ENCODE measurements around the gene EDC3.
A peak's percentile ranks its signal among the peaks of the same experiment; 100 is the strongest.

EDC3 gene

GRCh38 chr15:74625693-74626092 is 70.1 kb downstream of the EDC3 start:
- no peak for DNase-seq (ENCODE audit: low read depth)

DNA sequence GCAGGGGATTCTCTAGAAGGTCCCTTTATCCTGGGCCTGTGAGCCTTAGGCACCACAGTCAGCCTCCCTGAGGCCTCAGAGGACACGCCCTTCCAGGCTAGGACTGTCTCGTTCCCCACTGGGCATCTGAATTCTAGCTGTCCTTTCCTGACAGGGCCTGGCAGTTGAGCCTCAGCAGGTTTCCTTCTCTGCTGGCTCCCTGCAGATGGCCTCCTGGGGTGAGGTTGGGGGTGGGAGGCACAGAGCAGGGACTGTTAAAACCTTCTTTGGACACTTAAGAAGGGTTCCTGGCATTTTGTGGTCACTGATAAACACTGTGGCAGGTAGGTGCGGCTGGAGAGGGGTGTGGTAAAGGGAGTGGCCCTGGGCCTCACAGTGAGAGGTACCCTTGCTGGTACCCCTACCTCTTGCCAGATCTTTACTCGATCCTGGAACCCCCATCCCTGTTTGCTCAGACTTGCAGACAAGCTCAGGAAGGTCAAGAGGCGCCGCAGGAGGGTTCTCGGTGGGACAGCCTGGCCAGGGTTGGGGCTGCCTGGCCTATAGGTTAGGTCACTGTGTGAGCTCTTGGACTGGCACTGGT is 71.7 kb downstream of the EDC3 start:
- no peak for DNase-seq (ENCODE audit: low read depth)

DNA sequence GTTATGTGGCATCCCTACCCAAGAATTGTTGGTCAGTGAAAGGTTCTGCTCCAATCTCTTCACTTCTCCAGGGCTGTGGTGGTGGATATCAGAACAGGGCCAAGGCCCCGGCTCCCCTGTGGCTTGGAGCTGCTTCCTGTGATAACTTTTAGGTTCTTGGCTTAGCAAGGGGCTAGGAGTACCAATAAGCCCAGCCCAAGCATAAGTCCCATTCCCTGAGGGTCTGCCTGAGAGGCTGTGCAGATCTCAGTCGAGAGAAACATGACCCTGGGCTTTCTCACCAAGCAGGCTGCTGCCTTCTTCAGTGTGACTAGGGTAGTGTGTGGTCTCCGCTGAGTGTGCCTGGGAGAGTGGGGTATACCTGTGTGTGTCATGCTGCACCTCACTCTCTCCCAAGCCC is 73.1 kb downstream of the EDC3 start:
- no peak for DNase-seq (ENCODE audit: low read depth)

DNA sequence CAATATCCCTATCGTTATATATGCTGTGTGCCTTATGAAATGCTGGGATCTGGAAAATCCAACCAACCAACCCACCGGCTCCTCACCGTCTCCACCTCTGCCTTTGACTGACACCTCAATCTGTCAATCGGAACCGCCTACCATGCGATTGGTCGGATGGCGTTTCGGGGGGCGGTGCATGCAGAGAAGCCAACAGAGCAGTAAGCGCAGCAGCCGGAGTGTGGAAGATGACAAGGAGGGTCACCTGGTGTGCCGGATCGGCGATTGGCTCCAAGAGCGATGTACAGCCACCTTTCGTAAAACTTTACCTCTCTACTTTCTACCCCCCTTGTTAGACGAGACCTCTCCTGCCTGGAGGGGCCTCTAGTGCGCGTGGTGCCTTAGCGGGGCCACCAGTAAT is 73.9 kb downstream of the EDC3 start:
- no peak for DNase-seq (ENCODE audit: low read depth)

DNA sequence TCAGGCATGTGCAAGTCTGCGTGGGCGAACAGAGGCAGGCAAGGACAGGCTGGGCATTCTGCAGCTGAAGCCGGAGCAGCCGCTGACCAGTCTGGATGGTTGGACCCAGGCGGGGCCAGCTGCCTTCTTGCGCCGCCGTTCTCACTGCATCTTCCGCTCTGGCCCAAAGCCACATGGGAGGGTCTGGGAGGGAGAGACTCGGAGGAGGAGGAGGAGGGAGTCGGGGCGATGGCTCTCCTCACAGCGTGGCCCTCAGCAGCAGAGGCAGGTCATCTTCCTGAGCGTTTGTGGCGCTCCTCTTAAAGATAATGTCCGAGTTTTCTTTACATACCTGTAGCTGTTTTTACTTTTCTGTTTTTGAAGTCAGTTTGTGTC is 74.3 kb downstream of the EDC3 start:
- DNase-seq (ENCODE audit: low read depth): no peak

DNA sequence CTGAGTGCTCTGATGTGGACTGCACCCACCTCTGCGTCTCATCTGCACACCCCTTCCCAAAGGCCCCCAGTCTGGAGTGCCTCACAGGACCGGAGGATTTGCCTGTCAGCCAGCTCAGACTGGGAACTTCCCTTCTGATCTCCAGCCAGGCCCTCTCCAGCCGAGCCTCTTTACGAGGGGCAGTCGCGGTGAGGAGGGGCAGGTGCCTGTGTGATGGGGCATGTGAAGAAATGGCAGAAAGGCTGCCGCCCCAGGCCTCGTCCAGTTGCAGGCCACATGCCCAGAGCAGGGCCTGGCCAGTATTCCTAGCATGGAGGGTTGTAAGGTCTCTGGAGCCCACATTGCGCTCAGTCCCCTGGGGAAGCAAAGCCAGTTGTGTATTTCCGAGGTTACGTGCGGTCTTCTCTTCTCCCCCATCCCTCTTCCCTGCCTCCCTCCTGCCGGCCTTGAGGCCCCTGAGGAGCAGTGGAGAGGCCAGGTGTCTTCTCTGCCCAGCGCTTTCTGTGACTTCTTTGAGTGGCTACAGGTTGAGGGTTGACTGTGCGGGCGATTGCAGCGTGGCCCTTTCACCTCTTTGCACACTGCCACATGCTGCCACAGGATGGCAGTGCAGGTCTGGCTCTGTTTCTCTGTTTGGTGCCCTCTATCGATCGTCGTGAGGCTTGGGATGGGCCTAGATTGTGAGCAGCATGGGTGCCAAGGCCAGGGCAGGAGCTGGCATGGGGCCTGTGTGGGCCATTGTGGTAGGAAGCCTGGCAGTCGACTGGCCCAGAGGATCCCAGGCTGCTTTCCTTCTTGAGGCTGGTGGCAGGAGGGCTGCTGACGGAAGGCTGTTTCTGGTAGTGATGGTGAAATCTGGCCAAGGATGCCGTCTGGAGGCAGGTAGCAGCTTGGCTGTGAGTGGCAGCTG is 74.9 kb downstream of the EDC3 start:
- DNase-seq (ENCODE audit: low read depth): peak; percentile 45

GRCh38 chr15:74619916-74620635 is 75.7 kb downstream of the EDC3 start:
- DNase-seq (ENCODE audit: low read depth): no peak

DNA sequence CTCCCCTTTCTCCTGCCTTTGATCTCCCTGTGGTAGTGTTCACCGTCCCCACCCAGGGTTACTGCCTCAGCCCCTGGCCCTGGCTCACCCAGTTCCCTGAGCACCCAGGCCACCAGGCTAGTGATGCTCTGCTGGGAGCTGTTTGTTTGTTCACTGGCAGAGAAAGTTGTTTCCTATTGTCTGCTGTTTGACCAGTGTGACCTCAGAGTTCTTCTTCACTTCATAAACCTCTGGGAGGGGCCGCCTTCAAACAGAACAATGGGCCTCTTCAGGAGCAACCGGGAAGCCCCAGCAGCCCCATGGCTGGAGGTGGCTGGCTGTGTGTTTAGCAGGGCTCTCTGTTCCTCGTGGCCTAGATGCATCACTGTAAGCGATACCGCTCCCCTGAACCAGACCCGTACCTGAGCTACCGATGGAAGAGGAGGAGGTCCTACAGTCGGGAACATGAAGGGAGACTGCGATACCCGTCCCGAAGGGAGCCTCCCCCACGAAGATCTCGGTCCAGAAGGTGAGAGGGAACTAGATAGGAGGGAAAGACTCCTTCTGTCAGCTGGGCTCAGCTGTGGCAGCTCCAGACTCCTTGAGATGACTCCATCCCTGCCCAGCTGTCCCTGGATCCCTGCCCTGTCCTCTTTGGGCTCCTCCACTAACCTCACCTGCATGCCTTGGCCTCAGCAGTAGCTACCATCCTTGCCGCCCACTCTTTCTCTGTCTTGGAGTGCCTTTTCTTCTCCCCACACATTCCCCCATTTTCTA is 76.8 kb downstream of the EDC3 start:
- no peak for DNase-seq (ENCODE audit: low read depth)

DNA sequence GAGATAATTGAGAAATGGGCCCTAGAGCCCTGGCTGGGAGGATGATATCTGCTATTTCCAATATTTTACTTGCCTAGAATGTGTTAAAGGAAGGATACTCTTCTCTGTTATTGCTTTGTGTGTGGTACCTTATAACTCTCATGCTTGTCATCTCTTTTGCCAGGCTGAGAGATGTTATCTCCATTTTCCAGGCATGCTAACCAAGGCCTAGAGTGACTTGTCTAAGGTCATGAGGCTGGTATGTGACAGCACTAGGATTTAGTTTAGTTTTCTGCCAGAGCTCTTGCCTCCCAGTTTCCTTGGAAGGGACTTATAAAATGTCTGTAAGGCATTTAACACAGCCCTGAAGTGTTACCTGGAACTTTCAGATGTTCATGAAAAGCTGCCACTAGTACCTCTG is 78.8 kb downstream of the EDC3 start:
- DNase-seq (ENCODE audit: low read depth): no peak

DNA sequence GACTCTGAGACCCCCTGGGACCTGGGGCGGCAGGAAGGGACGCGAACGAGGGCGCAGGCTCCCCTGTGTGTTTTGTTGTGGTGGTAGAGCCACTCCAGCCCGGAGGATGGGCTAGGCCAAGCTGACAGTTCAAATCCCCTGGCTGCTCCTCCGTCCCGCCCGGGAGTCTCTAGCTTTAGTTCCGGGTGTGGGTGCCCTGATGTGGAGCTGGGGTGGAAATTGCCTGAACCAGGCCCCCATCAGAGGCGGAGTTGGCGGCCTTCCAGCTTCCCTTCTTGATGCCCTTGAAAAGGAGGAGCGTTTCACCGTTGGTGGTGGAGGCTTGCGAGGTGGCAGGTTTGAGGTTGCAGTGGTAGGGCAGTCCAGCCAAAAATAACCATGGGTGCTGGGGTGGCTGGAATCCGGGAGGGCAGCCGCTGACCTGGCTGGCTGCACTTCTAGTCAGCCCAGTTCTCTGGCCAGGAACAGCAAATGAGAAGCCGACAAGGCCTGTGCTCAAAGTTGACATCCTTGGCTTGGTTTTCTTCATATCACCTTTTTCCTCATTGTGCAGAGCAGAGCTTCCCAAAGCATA is 79.4 kb downstream of the EDC3 start:
- DNase-seq (ENCODE audit: low read depth): peak; percentile 44

- DNase-seq (ENCODE audit: low read depth): peak; percentile 97
These were observed 80.1 kb downstream of the EDC3 start, which contains the start of gene CLK3 for GRCh38 chr15:74615508-74616365. Gene CLK3, plus strand, starts transcription at chr15:74615836. Its CDS starts 3,361 bp downstream, at chr15:74619197.

- DNase-seq (ENCODE audit: low read depth): peak; percentile 91
These were observed 80.9 kb downstream of the EDC3 start for GRCh38 chr15:74614744-74615507.

- no peak for DNase-seq (ENCODE audit: low read depth)
These were observed 81.7 kb downstream of the EDC3 start for GRCh38 chr15:74613953-74614743.

DNA sequence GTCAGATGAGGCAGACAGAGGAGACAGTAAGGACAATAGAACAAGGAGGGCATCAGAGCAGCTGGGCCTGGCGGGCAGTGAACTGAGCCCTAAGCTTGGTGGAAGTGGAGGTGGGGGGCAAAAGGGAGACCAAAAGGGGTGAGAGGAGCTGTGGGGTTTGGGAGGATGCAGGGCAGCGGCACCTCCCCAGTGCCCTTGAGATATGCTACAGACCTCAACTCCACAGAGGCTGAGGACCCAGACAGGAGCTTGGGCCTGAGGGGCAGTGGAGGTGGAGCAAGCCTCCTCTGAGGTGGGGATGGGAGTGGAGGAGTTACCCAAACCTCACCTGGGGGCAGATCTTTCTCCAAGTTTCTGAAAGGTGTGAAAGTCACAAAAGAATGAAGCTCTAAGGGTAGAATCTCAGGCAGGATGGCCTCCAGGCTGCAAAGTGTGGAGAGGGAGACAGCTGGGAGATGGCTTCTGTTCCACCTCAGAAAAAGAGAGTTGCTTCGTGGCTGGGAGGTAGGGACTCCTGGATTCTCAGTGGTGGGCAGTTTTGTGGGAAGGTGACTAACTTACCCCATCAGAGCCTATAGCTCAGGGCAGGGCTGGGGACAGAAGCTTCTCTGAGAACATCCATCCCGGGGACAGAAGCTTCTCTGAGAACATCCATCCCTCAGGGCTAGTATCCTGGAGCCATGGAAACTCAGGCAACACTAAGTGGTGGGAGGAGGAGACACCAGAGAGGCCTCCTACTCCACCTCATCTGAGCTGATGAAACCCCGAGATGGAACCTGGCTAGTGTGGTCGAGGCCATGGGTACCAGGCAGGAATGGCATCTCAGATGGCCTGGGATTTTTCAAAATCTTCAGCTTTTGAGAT is 82.5 kb downstream of the EDC3 start:
- no peak for DNase-seq (ENCODE audit: low read depth)

- no peak for DNase-seq (ENCODE audit: low read depth)
These were observed 83.1 kb downstream of the EDC3 start for GRCh38 chr15:74612677-74613076.

- no peak for DNase-seq (ENCODE audit: low read depth)
These were observed 84.0 kb downstream of the EDC3 start for GRCh38 chr15:74611834-74612233.

DNA sequence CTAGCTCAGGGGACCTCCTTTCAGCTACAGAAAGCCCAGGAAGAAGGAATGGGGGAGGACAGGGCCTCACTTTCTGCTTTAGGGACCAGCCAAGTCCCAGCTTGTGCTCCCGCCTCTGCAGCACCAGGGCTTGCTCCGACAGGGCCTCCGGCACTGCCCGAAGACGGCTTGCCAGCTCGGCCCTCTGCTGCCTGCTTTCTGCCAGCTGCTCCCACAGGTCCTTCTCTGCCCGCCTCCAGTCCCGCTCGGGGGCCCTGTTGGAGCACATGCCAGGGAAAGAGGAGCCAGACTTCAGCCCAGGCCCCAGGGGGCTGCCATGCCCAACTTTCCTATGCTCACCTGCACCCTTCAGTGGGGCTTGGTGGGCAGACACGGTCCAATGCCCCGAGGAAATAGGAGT is 84.5 kb downstream of the EDC3 start:
- no peak for DNase-seq (ENCODE audit: low read depth)

- no peak for DNase-seq (ENCODE audit: low read depth)
These were observed 85.4 kb downstream of the EDC3 start for GRCh38 chr15:74610302-74610951.

Data from stimulated activated CD8-positive, alpha-beta memory T cell treated with anti-CD3 and anti-CD28 coated beads, Interleukin-12 subunit alpha, Interleukin-12 subunit beta, amount 100 ng/mL, for 4 hours (primary cell).